Right cardiac atrium (tissue), 5 donors: ENCODE results near the gene NCOA1. TPM values are rescaled to one million over a fixed set of nuclear protein-coding genes. Genes with fewer than 3 reads are reported as not detected.

Source experiments
- ATAC-seq, 2 donors: fragments of 200-7000 bp; cut with Tn5 transposase; one replicate each; pipeline versions ENCODE4 v1.8.0 to v1.9.1; 2020; ENCODE audit warnings: moderate library complexity in 2 of 2, mild to moderate bottlenecking in 1 of 2
- DNase-seq, 3 donors: peaks; one replicate each; pipeline ENCODE4 v3.0.0-alpha.2; 2020
- H3K27ac ChIP-seq: one replicate; pipeline ENCODE4 v1.5.1; 2013; ENCODE audit warnings: mild to moderate bottlenecking, low read length, control low read depth, moderate library complexity
- H3K27me3 ChIP-seq: one replicate; pipeline ENCODE4 v1.6.1; 2013; ENCODE audit not compliant: control insufficient read depth, insufficient read depth
- H3K4me1 ChIP-seq: one replicate; pipeline ENCODE4 v1.6.1; 2013; ENCODE audit warnings: low read length; ENCODE audit not compliant: control insufficient read depth, insufficient read depth
- H3K4me3 ChIP-seq: one replicate; pipeline ENCODE4 v1.5.1; 2013; ENCODE audit warnings: low read length, control low read depth
- H3K9me3 ChIP-seq: one replicate; pipeline ENCODE4 v1.6.1; 2013; ENCODE audit warnings: low read length; ENCODE audit not compliant: control insufficient read depth
- WGBS: extraction: QIAGEN DNeasy Blood & Tissue Kit; methylation state at CpG from one replicate; pipeline ENCODE4 v1.1.7; 2013; 5-methylcytosine and 5-hydroxymethylcytosine counted together
- intact Hi-C, 4 donors: fragments of 100-400 bp; cut with DNase I; formaldehyde crosslinking; loops; one replicate each; pipeline versions ENCODE4 v1.11.0 to v1.14.0; 2022 to 2023
- polyA plus RNA-seq: library from polyadenylated mRNA; stranded (reverse); fragments of 200-250 nt; gene quantifications from one replicate; pipeline ENCODE4 v1.2.3, GENCODE V29; 2013
- total RNA-seq, 4 donors: library from RNA; stranded (reverse); fragmentation: NEBNext Ultra II Directional; extraction: Animal tissue kit (Norgen Biotek cat#: 25700); gene quantifications; one replicate each; pipeline ENCODE4 v1.2.1, GENCODE V29; 2021
- donor health status: healthy with polysubstance abuse.
- donor health status: DM: no; HTN: yes; CAD: no.
- donor health status: DM: no; HTN: no; CAD: no.
- donor health status: DM: no; HTN: yes; CAD: no; lungs with severe emphysema.
- donor health status: DM: yes; HTN: yes; CAD: no.

The NCOA1 gene
- total and polyA plus RNA-seq, 5 donors, result 11.8 to 37.1 (median 34.6) TPM

- no peak overlapping the region for H3K4me3 ChIP-seq
- ATAC-seq, result no peak
- H3K9me3 ChIP-seq, result no peaks in the 10 kb centered on the region
- intact Hi-C loops, result no loop called here
- WGBS, result 86% methylated on average over 3 of the region's 3 CpGs
- no peak for DNase-seq
- H3K4me1 ChIP-seq, result peaks cover 4% of the 10 kb centered on the region
- no peak overlapping the region for H3K27ac ChIP-seq
- no peaks in the 10 kb centered on the region for H3K27me3 ChIP-seq
Measured at GRCh38 chr2:24722141-24722790, 231.2 kb downstream of the NCOA1 start.

GRCh38 chr2:24723191-24723590 is 232.1 kb downstream of the NCOA1 start:
- Histone ChIP-seq H3K9me3 (no peaks in the 10 kb centered on the region), H3K4me1 (peaks cover 4% of the 10 kb centered on the region), H3K27me3 (no peaks in the 10 kb centered on the region), H3K27ac (no peak overlapping the region), H3K4me3 (no peak overlapping the region)
- DNase-seq (no peak), ATAC-seq (no peak)
- intact Hi-C loops, result no loop called here
- 69% methylated on average over 1 of the region's 1 CpG for WGBS

GRCh38 chr2:24723665-24724064 is 232.6 kb downstream of the NCOA1 start:
- intact Hi-C loops, result no loop called here
- H3K27ac ChIP-seq, result no peak overlapping the region

GRCh38 chr2:24724111-24724775 is 233.2 kb downstream of the NCOA1 start:
- no peaks in the 10 kb centered on the region for H3K27me3 ChIP-seq
- WGBS, result 60% methylated on average over 4 of the region's 4 CpGs
- intact Hi-C loops, result no loop called here
- no peaks in the 10 kb centered on the region for H3K9me3 ChIP-seq
- ATAC-seq, result no peak
- peaks cover 4% of the 10 kb centered on the region for H3K4me1 ChIP-seq
- no peak overlapping the region for H3K4me3 ChIP-seq
- H3K27ac ChIP-seq, result no peak overlapping the region
- no peak for DNase-seq

More at GRCh38 chr2:24723665-24724064, 232.6 kb downstream of the NCOA1 start:
- Histone ChIP-seq H3K4me1 (peaks cover 4% of the 10 kb centered on the region), H3K9me3 (no peaks in the 10 kb centered on the region), H3K4me3 (no peak overlapping the region), H3K27me3 (no peaks in the 10 kb centered on the region)
- DNase-seq (no peak), ATAC-seq (no peak)

GRCh38 chr2:24725956-24726355 is 234.9 kb downstream of the NCOA1 start:
- no peak overlapping the region for H3K4me3 ChIP-seq
- H3K4me1 ChIP-seq, result peaks cover 4% of the 10 kb centered on the region
- no peaks in the 10 kb centered on the region for H3K9me3 ChIP-seq
- ATAC-seq (no peak), DNase-seq (no peak)
- WGBS, result 71% methylated on average over 3 of the region's 3 CpGs
- no peak overlapping the region for H3K27ac ChIP-seq
- H3K27me3 ChIP-seq, result no peaks in the 10 kb centered on the region
- intact Hi-C loops, result no loop called here

- DNase-seq (no peak), ATAC-seq (no peak)
- Histone ChIP-seq H3K27ac (no peak overlapping the region), H3K4me3 (no peak overlapping the region), H3K9me3 (no peaks in the 10 kb centered on the region), H3K4me1 (no peaks in the 10 kb centered on the region), H3K27me3 (no peaks in the 10 kb centered on the region)
- intact Hi-C loops, result no loop called here
- 93% methylated on average over 7 of the region's 7 CpGs for WGBS
Measured at GRCh38 chr2:24730481-24730880, 239.4 kb downstream of the NCOA1 start.

GRCh38 chr2:24731040-24731439 is 240.0 kb downstream of the NCOA1 start:
- H3K9me3 ChIP-seq, result no peaks in the 10 kb centered on the region
- H3K27me3 ChIP-seq, result no peaks in the 10 kb centered on the region
- intact Hi-C loops, result no loop called here
- ATAC-seq, result no peak
- no peak overlapping the region for H3K4me3 ChIP-seq
- no peak for DNase-seq
- no peaks in the 10 kb centered on the region for H3K4me1 ChIP-seq
- H3K27ac ChIP-seq, result no peak overlapping the region

- DNase-seq, result no peak
- intact Hi-C loops, result no loop called here
- Histone ChIP-seq H3K4me3 (no peak overlapping the region), H3K27ac (no peak overlapping the region), H3K27me3 (no peaks in the 10 kb centered on the region), H3K9me3 (no peaks in the 10 kb centered on the region), H3K4me1 (no peaks in the 10 kb centered on the region)
- no peak for ATAC-seq
- 100% methylated on average over 1 of the region's 1 CpG for WGBS
Measured at GRCh38 chr2:24731923-24732322, 240.9 kb downstream of the NCOA1 start.

- H3K4me1 ChIP-seq, result peaks cover 2% of the 10 kb centered on the region
- 96% methylated on average over 2 of the region's 2 CpGs for WGBS
- DNase-seq, result no peak
- no peaks in the 10 kb centered on the region for H3K9me3 ChIP-seq
- intact Hi-C loops, result no loop called here
- H3K27ac ChIP-seq, result no peak overlapping the region
- no peaks in the 10 kb centered on the region for H3K27me3 ChIP-seq
- H3K4me3 ChIP-seq, result no peak overlapping the region
- ATAC-seq, result no peak
Measured at GRCh38 chr2:24734741-24735140, 243.7 kb downstream of the NCOA1 start.

GRCh38 chr2:24739354-24740025 is 248.4 kb downstream of the NCOA1 start:
- Histone ChIP-seq H3K27ac (no peak overlapping the region), H3K4me1 (peaks cover 2% of the 10 kb centered on the region), H3K27me3 (no peaks in the 10 kb centered on the region), H3K4me3 (no peak overlapping the region), H3K9me3 (no peaks in the 10 kb centered on the region)
- DNase-seq, result no peak
- intact Hi-C loops, result no loop called here
- WGBS, result 91% methylated on average over 7 of the region's 7 CpGs
- ATAC-seq, result no peak

- Histone ChIP-seq H3K4me1 (peaks cover 2% of the 10 kb centered on the region), H3K9me3 (no peaks in the 10 kb centered on the region), H3K27ac (no peak overlapping the region), H3K27me3 (no peaks in the 10 kb centered on the region), H3K4me3 (no peak overlapping the region)
- intact Hi-C loops, result no loop called here
- no peak for ATAC-seq
- 83% methylated on average over 1 of the region's 1 CpG for WGBS
- no peak for DNase-seq
Measured at GRCh38 chr2:24740142-24740541, 249.1 kb downstream of the NCOA1 start.
